NCI-H146 (cell line): Measurements from ENCODE around the gene LRP1.

Experiments used
- DNase-seq: peaks from one replicate; lab custom pipeline; 2025; lab: John Stamatoyannopoulos, UW

Gene LRP1

GRCh38 chr12:57223191-57224165, 95.2 kb downstream of the LRP1 start:
- no peak for DNase-seq

- no peak for DNase-seq
Observed at GRCh38 chr12:57224278-57224972, 96.1 kb downstream of the LRP1 start.

- peak; percentile 41 for DNase-seq
Observed at GRCh38 chr12:57224973-57225679, 96.8 kb downstream of the LRP1 start.

- no peak for DNase-seq
Observed at GRCh38 chr12:57225680-57226210, 97.5 kb downstream of the LRP1 start.

GRCh38 chr12:57226588-57227314, 98.5 kb downstream of the LRP1 start:
- DNase-seq = peak; percentile 59

- DNase-seq = peak; percentile 60
Observed at GRCh38 chr12:57227315-57228115, 99.2 kb downstream of the LRP1 start.

- DNase-seq = no peak
Observed at GRCh38 chr12:57229046-57229633, 100.9 kb downstream of the LRP1 start.

- DNase-seq = peak; percentile 97
Observed at GRCh38 chr12:57229634-57230380, 101.5 kb downstream of the LRP1 start, which contains the start of gene SHMT2. Gene SHMT2 (plus strand): TSS chr12:57229711. CDS start chr12:57229779, 68 bp downstream.

- DNase-seq = no peak
Observed at GRCh38 chr12:57230381-57231155, 102.3 kb downstream of the LRP1 start.

- DNase-seq = no peak
Observed at GRCh38 chr12:57231276-57232021, 103.2 kb downstream of the LRP1 start.

- DNase-seq = no peak
Observed at GRCh38 chr12:57232156-57232756, 104.0 kb downstream of the LRP1 start.

- DNase-seq = no peak
Observed at GRCh38 chr12:57233357-57234232, 105.3 kb downstream of the LRP1 start.

GRCh38 chr12:57234233-57234570, 105.9 kb downstream of the LRP1 start:
- no peak for DNase-seq

- no peak for DNase-seq
Observed at GRCh38 chr12:57234571-57235016, 106.3 kb downstream of the LRP1 start.

GRCh38 chr12:57235017-57235727, 106.9 kb downstream of the LRP1 start:
- no peak for DNase-seq

GRCh38 chr12:57235728-57236131, 107.4 kb downstream of the LRP1 start:
- no peak for DNase-seq
